ENCODE data around the gene GSN. TPM values are rescaled to one million over a fixed set of nuclear protein-coding genes. Genes with fewer than 3 reads are reported as not detected.

The GSN gene
- total RNA-seq, 1 donor from 2014 or later: 824 TPM

GRCh38 chr9:121323449-121324151, 55.6 kb downstream of the GSN start:
- DNase-seq: no peak

GRCh38 chr9:121324316-121324715, 56.4 kb downstream of the GSN start:
- DNase-seq: no peak

GRCh38 chr9:121324755-121325154, 56.8 kb downstream of the GSN start:
- no peak for DNase-seq

- DNase-seq: no peak
Measured at GRCh38 chr9:121325387-121325786, 57.4 kb downstream of the GSN start.

- peak; percentile 77 for DNase-seq
Measured at GRCh38 chr9:121326130-121326838, 58.3 kb downstream of the GSN start.

GRCh38 chr9:121326901-121327613, 59.1 kb downstream of the GSN start:
- DNase-seq: no peak

GRCh38 chr9:121328476-121328875, 60.5 kb downstream of the GSN start:
- no peak for DNase-seq

- no peak for DNase-seq
Measured at GRCh38 chr9:121328876-121329681, 61.1 kb downstream of the GSN start.

GRCh38 chr9:121331549-121331948, 63.6 kb downstream of the GSN start:
- DNase-seq: no peak

- DNase-seq: peak; percentile 23
Measured at GRCh38 chr9:121331992-121332685, 64.2 kb downstream of the GSN start.

GRCh38 chr9:121333950-121334773, 66.2 kb downstream of the GSN start:
- peak; percentile 20 for DNase-seq

- no peak for DNase-seq
Measured at GRCh38 chr9:121336665-121337064, 68.7 kb downstream of the GSN start.

GRCh38 chr9:121339437-121339836, 71.5 kb downstream of the GSN start:
- DNase-seq: no peak

GRCh38 chr9:121340676-121341392, 72.9 kb downstream of the GSN start:
- no peak for DNase-seq

- DNase-seq: peak; percentile 33
Measured at GRCh38 chr9:121344184-121344583, 76.2 kb downstream of the GSN start.

- DNase-seq: peak; percentile 63
Measured at GRCh38 chr9:121345070-121345469, 77.1 kb downstream of the GSN start.

GRCh38 chr9:121348221-121348620, 80.3 kb downstream of the GSN start:
- peak; percentile 19 for DNase-seq

- peak; percentile 52 for DNase-seq
Measured at GRCh38 chr9:121349009-121349408, 81.0 kb downstream of the GSN start.

- DNase-seq: no peak
Measured at GRCh38 chr9:121350036-121350435, 82.1 kb downstream of the GSN start.

GRCh38 chr9:121350993-121351561, 83.1 kb downstream of the GSN start:
- DNase-seq: peak; percentile 97
